GM12892 (cell line): ENCODE measurements around the gene DMC1.

Experiments
- POLR2A ChIP-seq: IDR thresholded peaks from 2 replicates; pipeline ENCODE4 v1.6.1; 2011; ENCODE audit warnings: low read depth, low read length, control low read depth
- POLR2AphosphoS5 ChIP-seq: IDR thresholded peaks from 2 replicates; pipeline ENCODE4 v1.6.1; 2011; ENCODE audit warnings: low read depth, low read length, control low read depth
- TAF1 ChIP-seq: IDR thresholded peaks from 2 replicates; pipeline ENCODE4 v1.6.1; 2011; ENCODE audit warnings: low read depth, mild to moderate bottlenecking, control low read depth, low read length, borderline replicate concordance

DNA sequence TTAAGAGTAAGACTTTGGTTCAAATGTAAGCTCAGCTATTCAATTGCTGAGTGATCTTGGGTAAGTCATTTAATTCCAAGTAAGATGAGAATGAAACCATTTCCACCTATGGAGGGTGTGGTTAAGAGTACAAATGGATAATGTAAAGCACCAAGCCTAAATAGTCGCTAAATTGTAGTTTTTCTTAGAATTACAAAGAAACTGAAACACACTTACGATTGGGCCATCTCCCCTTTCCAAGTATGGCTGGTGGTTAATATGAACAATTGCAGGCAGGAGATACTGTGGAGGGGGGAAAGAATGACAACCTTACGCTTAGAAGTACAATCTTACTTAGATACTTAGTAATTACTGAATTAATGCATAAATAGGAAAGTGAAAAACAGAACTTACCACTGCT is 72.1 kb downstream of the DMC1 start:
- TF ChIP-seq POLR2A (no peak), TAF1 (no peak), POLR2AphosphoS5 (no peak)
